HS-27A (cell line): ENCODE data around the gene ARSB.
"Not testable (repeated sequence)": the region's sequence is repeated elsewhere in the genome, so short reads cannot be mapped to it uniquely, and the experiment has no call there.

Experiments used
- DNase-seq: peaks from one replicate; pipeline ENCODE4 v3.0.0-alpha.2; 2012; ENCODE audit warnings: low read depth, missing footprints

Gene ARSB

GRCh38 chr5:78903353-78903752 is 81.8 kb downstream of the ARSB start:
- DNase-seq = no peak

GRCh38 chr5:78899922-78900362 is 85.2 kb downstream of the ARSB start:
- no peak for DNase-seq

GRCh38 chr5:78896132-78896531 is 89.0 kb downstream of the ARSB start:
- DNase-seq = no peak

GRCh38 chr5:78895616-78896015 is 89.5 kb downstream of the ARSB start:
- DNase-seq = no peak

- no peak for DNase-seq
Observed at GRCh38 chr5:78893940-78894677, 91.0 kb downstream of the ARSB start.

GRCh38 chr5:78890667-78891379 is 94.3 kb downstream of the ARSB start:
- no peak for DNase-seq

GRCh38 chr5:78889369-78890140 is 95.6 kb downstream of the ARSB start:
- DNase-seq = no peak

- DNase-seq = no peak
Observed at GRCh38 chr5:78888580-78889368, 96.3 kb downstream of the ARSB start.

- DNase-seq = no peak
Observed at GRCh38 chr5:78887384-78888118, 97.6 kb downstream of the ARSB start.

GRCh38 chr5:78886341-78887230 is 98.5 kb downstream of the ARSB start:
- no peak for DNase-seq

GRCh38 chr5:78881884-78882283 is 103.2 kb downstream of the ARSB start:
- no peak for DNase-seq

GRCh38 chr5:78879516-78879915 is 105.6 kb downstream of the ARSB start:
- no peak for DNase-seq

GRCh38 chr5:78866076-78866475 is 119.0 kb downstream of the ARSB start:
- not testable (repeated sequence) for DNase-seq

GRCh38 chr5:78858364-78858763 is 126.7 kb downstream of the ARSB start:
- no peak for DNase-seq

GRCh38 chr5:78855026-78855425 is 130.1 kb downstream of the ARSB start:
- DNase-seq = no peak

GRCh38 chr5:78851891-78852290 is 133.2 kb downstream of the ARSB start:
- DNase-seq = not testable (repeated sequence)

GRCh38 chr5:78845470-78845869 is 139.6 kb downstream of the ARSB start:
- DNase-seq = no peak

- no peak for DNase-seq
Observed at GRCh38 chr5:78843436-78843835, 141.7 kb downstream of the ARSB start.

GRCh38 chr5:78841767-78842166 is 143.3 kb downstream of the ARSB start:
- DNase-seq = no peak

GRCh38 chr5:78838753-78839152 is 146.4 kb downstream of the ARSB start:
- no peak for DNase-seq
